B cell (primary cell): Measurements from ENCODE around the gene AFF3.

Experiments
- CTCF ChIP-seq: fragments of 200-600 bp; IDR thresholded peaks from one replicate; pipeline ENCODE4 v1.8.0; 2022; ENCODE audit warnings: antibody characterized with exemption, mild to moderate bottlenecking
- EZH2 ChIP-seq: IDR thresholded peaks from 2 replicates; pipeline ENCODE4 v1.6.1; 2012; ENCODE audit warnings: borderline replicate concordance, low read depth, mild to moderate bottlenecking, moderate library complexity, low read length; ENCODE audit not compliant: insufficient read depth, poor library complexity, severe bottlenecking

GRCh38 chr2:99656994-99657393 is 485.4 kb downstream of the AFF3 start:
- no peak for TF ChIP-seq CTCF
- no peak for TF ChIP-seq EZH2
